Liver (tissue), 9 donors: Measurements from ENCODE around the gene RCBTB1. TPM values are rescaled to one million over a fixed set of nuclear protein-coding genes. Genes with fewer than 3 reads are reported as not detected.

Experiments
- DNase-seq: peaks from one replicate; pipeline ENCODE4 v3.0.0-alpha.2; 2017; ENCODE audit warnings: low spot score
- H3K27ac ChIP-seq, 2 donors: one replicate each; pipeline ENCODE4 v1.7.0; 2013; ENCODE audit warnings: inconsistent platforms in 2 of 2, low read length in 2 of 2, control low read depth in 1 of 2, low read depth in 1 of 2, mild to moderate bottlenecking in 1 of 2
- H3K27me3 ChIP-seq, 4 donors: one replicate each; pipeline versions ENCODE4 v1.6.1 to v1.7.0; 2013; ENCODE audit warnings: low read length in 3 of 4, inconsistent platforms in 1 of 4, mild to moderate bottlenecking in 1 of 4, moderate library complexity in 1 of 4; ENCODE audit not compliant: control insufficient read depth in 4 of 4, insufficient read depth in 4 of 4
- H3K36me3 ChIP-seq, 4 donors: one replicate each; pipeline versions ENCODE4 v1.6.1 to v1.7.0; 2013; ENCODE audit warnings: low read length in 3 of 4, mild to moderate bottlenecking in 3 of 4, low read depth in 1 of 4, moderate library complexity in 1 of 4; ENCODE audit not compliant: control insufficient read depth in 4 of 4, insufficient read depth in 3 of 4
- H3K4me1 ChIP-seq, 4 donors: one replicate each; pipeline versions ENCODE4 v1.6.1 to v1.7.0; 2013; ENCODE audit warnings: low read length in 3 of 4, mild to moderate bottlenecking in 3 of 4, moderate library complexity in 1 of 4; ENCODE audit not compliant: control insufficient read depth in 4 of 4, insufficient read depth in 4 of 4
- H3K4me3 ChIP-seq, 3 donors: one replicate each; pipeline versions ENCODE4 v1.6.1 to v1.7.0; 2013; ENCODE audit warnings: low read length in 3 of 3, control low read depth in 1 of 3, low read depth in 1 of 3, mild to moderate bottlenecking in 1 of 3
- H3K9ac ChIP-seq, 2 donors: one replicate each; pipeline ENCODE4 v1.7.0; 2013; ENCODE audit warnings: low read length in 2 of 2, mild to moderate bottlenecking in 2 of 2, moderate library complexity in 2 of 2, control low read depth in 1 of 2, low read depth in 1 of 2
- H3K9me3 ChIP-seq, 4 donors: one replicate each; pipeline versions ENCODE4 v1.6.1 to v1.7.0; 2013; ENCODE audit warnings: low read length in 3 of 4; ENCODE audit not compliant: control insufficient read depth in 4 of 4
- ATF3 ChIP-seq: IDR thresholded peaks from 2 replicates; pipeline ENCODE4 v1.6.1; 2016; ENCODE audit warnings: antibody characterized with exemption
- CTCF ChIP-seq: fragments of 150-350 bp; IDR thresholded peaks from 2 replicates; pipeline ENCODE4 v1.5.1; 2017; ENCODE audit warnings: improper control_type of control experiment, low read depth, low read length; ENCODE audit not compliant: missing input control
- EGR1 ChIP-seq, 2 donors: IDR thresholded peaks; 2 replicates each; pipeline ENCODE4 v1.6.1; 2016 to 2018; ENCODE audit warnings: antibody characterized with exemption in 2 of 2, low read depth in 2 of 2
- FOXA1 ChIP-seq: IDR thresholded peaks from 2 replicates; pipeline ENCODE4 v1.6.1; 2016; ENCODE audit warnings: antibody characterized with exemption
- FOXA2 ChIP-seq: IDR thresholded peaks from 2 replicates; pipeline ENCODE4 v1.6.1; 2016; ENCODE audit warnings: antibody characterized with exemption
- GABPA ChIP-seq, 2 donors: IDR thresholded peaks in 1 of 2; conservative IDR thresholded peaks in 1 of 2; 2 replicates each; pipeline ENCODE4 v1.6.1; 2016; ENCODE audit warnings: antibody characterized with exemption in 2 of 2, mild to moderate bottlenecking in 1 of 2, moderate library complexity in 1 of 2
- HNF4A ChIP-seq, 2 donors: conservative IDR thresholded peaks; 2 replicates each; pipeline ENCODE4 v1.6.1; 2016; ENCODE audit warnings: antibody characterized with exemption in 2 of 2, mild to moderate bottlenecking in 2 of 2
- HNF4G ChIP-seq: IDR thresholded peaks from 2 replicates; pipeline ENCODE4 v1.6.1; 2016; ENCODE audit warnings: antibody characterized with exemption
- JUND ChIP-seq, 2 donors: IDR thresholded peaks; 2 replicates each; pipeline ENCODE4 v1.6.1; 2016; ENCODE audit warnings: antibody characterized with exemption in 2 of 2
- MAX ChIP-seq: IDR thresholded peaks from 2 replicates; pipeline ENCODE4 v1.6.1; 2016; ENCODE audit warnings: antibody characterized with exemption
- NR2F2 ChIP-seq: IDR thresholded peaks from 2 replicates; pipeline ENCODE4 v1.6.1; 2016; ENCODE audit warnings: antibody characterized with exemption
- RAD21 ChIP-seq, 2 donors: IDR thresholded peaks; 2 replicates each; pipeline ENCODE4 v1.6.1; 2016; ENCODE audit warnings: antibody characterized with exemption in 2 of 2, mild to moderate bottlenecking in 2 of 2
- REST ChIP-seq: IDR thresholded peaks from 2 replicates; pipeline ENCODE4 v1.6.1; 2016; ENCODE audit warnings: antibody characterized with exemption, mild to moderate bottlenecking
- RXRA ChIP-seq, 2 donors: IDR thresholded peaks; 2 replicates each; pipeline ENCODE4 v1.6.1; 2017 to 2018; ENCODE audit warnings: antibody characterized with exemption in 2 of 2, mild to moderate bottlenecking in 1 of 2
- SP1 ChIP-seq: IDR thresholded peaks from 2 replicates; pipeline ENCODE4 v1.6.1; 2018; ENCODE audit warnings: antibody characterized with exemption, mild to moderate bottlenecking
- TAF1 ChIP-seq: conservative IDR thresholded peaks from 2 replicates; pipeline ENCODE4 v1.6.1; 2016; ENCODE audit warnings: antibody characterized with exemption, mild to moderate bottlenecking
- YY1 ChIP-seq: IDR thresholded peaks from 2 replicates; pipeline ENCODE4 v1.6.1; 2016; ENCODE audit warnings: antibody characterized with exemption, mild to moderate bottlenecking
- ZBTB33 ChIP-seq: IDR thresholded peaks from 2 replicates; pipeline ENCODE4 v1.6.1; 2016; ENCODE audit warnings: antibody characterized with exemption
- WGBS: extraction: QIAGEN DNeasy Blood & Tissue Kit; methylation state at CpG from one replicate; pipeline ENCODE4 v1.1.7; 2013; 5-methylcytosine and 5-hydroxymethylcytosine counted together
- polyA plus RNA-seq, 2 donors: library from polyadenylated mRNA; stranded (reverse) in 1 of 2; unstranded in 1 of 2; fragments of 200-250 nt in 1 of 2; fragments of >200 nt in 1 of 2; fragmentation: Nextera tagmentation in 1 of 2; extraction: Ambion mirVana in 1 of 2; gene quantifications; one replicate each; pipeline versions ENCODE4 v1.2.1 to v1.2.3, GENCODE V29; 2013 to 2015
- total RNA-seq, 2 donors: library from RNA; depleted of rRNA; stranded (reverse); fragments of >200 nt; gene quantifications; one replicate each; pipeline ENCODE4 v1.2.3, GENCODE V29; 2014
- donor health status: healthy.
- donor health status: healthy.
- donor health status: healthy.
- donor health status: healthy.
- donor health status: healthy.

The RCBTB1 gene
- total and polyA plus RNA-seq, 4 donors, result 3.9 to 9.0 (median 6.5) TPM

- Histone ChIP-seq H3K27ac (no peak overlapping the region), H3K36me3 (no peaks in the 10 kb centered on the region), H3K9ac (no peak overlapping the region), H3K4me1 (peaks cover 5 to 16% (median 11%) of the 10 kb centered on the region in 4 donors), H3K27me3 (no peaks in the 10 kb centered on the region), H3K4me3 (no peak overlapping the region), H3K9me3 (no peaks in the 10 kb centered on the region)
- TF ChIP-seq REST, result no peak
- TF ChIP-seq EGR1 (IDR thresholded peaks at IDR 0.05; ENCODE audit: low read depth in 2 of 2), result no peak
- TF ChIP-seq JUND (IDR thresholded peaks at IDR 0.05), result no peak
- no peak for DNase-seq
- WGBS, result 77% methylated on average over 11 of the region's 11 CpGs
Measured at GRCh38 chr13:49622174-49622946, 37.0 kb upstream of the RCBTB1 start.

- peaks cover 0 to 7% (median 4%) of the 10 kb centered on the region in 4 donors for H3K4me1 ChIP-seq
- no peak for DNase-seq
- H3K27me3 ChIP-seq, result no peaks in the 10 kb centered on the region
- H3K36me3 ChIP-seq, result no peaks in the 10 kb centered on the region
- 85% methylated on average over 22 of the region's 22 CpGs for WGBS
- no peak overlapping the region for H3K27ac ChIP-seq
- no peak overlapping the region for H3K9ac ChIP-seq
- H3K4me3 ChIP-seq, result no peak overlapping the region
- no peaks in the 10 kb centered on the region for H3K9me3 ChIP-seq
- no peak for TF ChIP-seq RAD21 (IDR thresholded peaks at IDR 0.05)
- no peak for TF ChIP-seq JUND (IDR thresholded peaks at IDR 0.05)
- TF ChIP-seq NR2F2, result no peak
- no peak for TF ChIP-seq HNF4A (conservative IDR thresholded peaks at IDR 0.05)
- no peak for TF ChIP-seq TAF1
- no peak for TF ChIP-seq RXRA (IDR thresholded peaks at IDR 0.05)
- TF ChIP-seq FOXA2, result no peak
- TF ChIP-seq MAX, result no peak
- no peak for TF ChIP-seq CTCF
- TF ChIP-seq EGR1 (IDR thresholded peaks at IDR 0.05; ENCODE audit: low read depth in 2 of 2), result no peak
- TF ChIP-seq YY1, result no peak
- TF ChIP-seq SP1, result no peak
- no peak for TF ChIP-seq ATF3
- TF ChIP-seq FOXA1, result no peak
- no peak for TF ChIP-seq REST
- no peak for TF ChIP-seq HNF4G
- no peak for TF ChIP-seq ZBTB33
- TF ChIP-seq GABPA (IDR thresholded peaks at IDR 0.05 in 1 of 2, conservative IDR thresholded peaks at IDR 0.05 in 1 of 2), result no peak
Measured at GRCh38 chr13:49620170-49620621, 34.8 kb upstream of the RCBTB1 start.
